Measurements from ENCODE around the gene C8B.

Gene C8B

DNA sequence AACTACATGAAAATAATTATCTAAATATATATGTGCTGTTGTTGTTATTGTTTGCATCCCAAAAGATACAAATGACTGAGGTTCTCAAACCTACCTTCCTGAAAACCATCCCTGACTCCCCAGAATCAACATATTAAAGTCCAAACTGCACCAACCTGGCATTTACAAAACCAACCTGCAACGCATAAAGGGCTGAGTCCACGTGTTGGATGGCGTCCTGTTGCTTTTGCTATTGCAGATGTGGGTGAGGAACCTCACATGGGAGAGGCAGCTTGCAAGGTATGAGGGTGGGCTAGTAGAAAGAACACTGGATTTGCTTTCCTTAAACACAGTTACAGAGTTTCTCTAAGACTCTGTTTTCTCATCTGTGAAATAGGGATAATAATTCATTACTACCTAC is 1.5 kb upstream of the C8B start:
- no peak overlapping the region for H3K4me3 ChIP-seq
- H3K27ac ChIP-seq: no peak overlapping the region
- no peak overlapping the region for H3K9ac ChIP-seq (ENCODE audit: insufficient read length)
- H3K9me3 ChIP-seq (ENCODE audit: low read depth, low read length): no peaks in the 10 kb centered on the region
- no peaks in the 10 kb centered on the region for H3K36me3 ChIP-seq (ENCODE audit: insufficient read depth, low read length)
- no peak for TF ChIP-seq EZH2 (IDR thresholded peaks at IDR 0.05)
- TF ChIP-seq FOXP2 (optimal IDR thresholded peaks at IDR 0.05; ENCODE audit: control extremely low read depth, extremely low read length, insufficient read depth): no peak
- no peak for TF ChIP-seq POLR2AphosphoS5 (IDR thresholded peaks at IDR 0.05; ENCODE audit: borderline replicate concordance, low read depth, low read length)
- no peak for DNase-seq (ENCODE audit: low read depth, low spot score)

DNA sequence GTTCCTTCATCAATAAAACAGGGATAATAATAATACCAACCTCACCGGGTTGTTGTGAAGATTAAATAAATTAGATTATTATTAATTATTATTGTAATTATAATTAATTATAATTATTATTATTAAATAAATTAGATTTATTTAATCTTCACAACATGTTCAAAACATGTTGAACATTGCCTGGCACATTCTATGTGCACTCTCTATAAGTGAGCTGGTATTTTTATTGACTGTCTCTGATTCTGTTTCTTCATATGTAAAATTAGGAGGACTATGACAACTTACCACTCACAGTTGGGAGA is 834 bp upstream of the C8B start:
- no peak overlapping the region for H3K27ac ChIP-seq

DNA sequence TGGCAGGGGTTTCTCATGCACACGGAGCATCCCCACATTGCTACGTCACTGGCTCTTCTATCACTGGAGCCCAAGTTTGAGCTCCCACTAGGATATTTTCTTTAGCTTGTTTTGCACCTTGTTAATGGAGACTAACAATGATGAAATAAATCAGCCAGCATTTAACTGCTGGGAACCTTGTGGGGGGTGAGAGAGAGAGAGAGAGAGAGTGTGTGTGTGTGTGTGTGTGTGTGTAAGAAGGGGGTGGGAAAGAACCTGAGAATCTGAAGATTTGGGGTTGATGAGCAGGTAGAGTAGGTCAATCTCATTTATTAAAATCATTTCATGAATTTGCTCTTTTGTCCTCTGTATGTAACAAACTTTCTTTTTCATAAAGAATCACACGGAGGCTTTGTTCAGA is 624 bp downstream of the C8B start:
- no peak overlapping the region for H3K4me3 ChIP-seq
- H3K9ac ChIP-seq (ENCODE audit: insufficient read length): no peak overlapping the region
- no peak for DNase-seq (ENCODE audit: low read depth, low spot score)
- no peaks in the 10 kb centered on the region for H3K9me3 ChIP-seq (ENCODE audit: low read depth, low read length)
- H3K36me3 ChIP-seq (ENCODE audit: insufficient read depth, low read length): no peaks in the 10 kb centered on the region
- no peak overlapping the region for H3K27ac ChIP-seq
- TF ChIP-seq FOXP2 (optimal IDR thresholded peaks at IDR 0.05; ENCODE audit: control extremely low read depth, extremely low read length, insufficient read depth) (no peak), EZH2 (IDR thresholded peaks at IDR 0.05) (no peak), POLR2AphosphoS5 (IDR thresholded peaks at IDR 0.05; ENCODE audit: borderline replicate concordance, low read depth, low read length) (no peak)

More for the DNA sequence above, 834 bp upstream of the C8B start:
- Histone ChIP-seq H3K36me3 (ENCODE audit: insufficient read depth, low read length) (no peaks in the 10 kb centered on the region), H3K9ac (ENCODE audit: insufficient read length) (no peak overlapping the region), H3K9me3 (ENCODE audit: low read depth, low read length) (no peaks in the 10 kb centered on the region), H3K4me3 (no peak overlapping the region)
- DNase-seq (ENCODE audit: low read depth, low spot score): no peak
- TF ChIP-seq EZH2 (IDR thresholded peaks at IDR 0.05) (no peak), POLR2AphosphoS5 (IDR thresholded peaks at IDR 0.05; ENCODE audit: borderline replicate concordance, low read depth, low read length) (no peak), FOXP2 (optimal IDR thresholded peaks at IDR 0.05; ENCODE audit: control extremely low read depth, extremely low read length, insufficient read depth) (no peak)

DNA sequence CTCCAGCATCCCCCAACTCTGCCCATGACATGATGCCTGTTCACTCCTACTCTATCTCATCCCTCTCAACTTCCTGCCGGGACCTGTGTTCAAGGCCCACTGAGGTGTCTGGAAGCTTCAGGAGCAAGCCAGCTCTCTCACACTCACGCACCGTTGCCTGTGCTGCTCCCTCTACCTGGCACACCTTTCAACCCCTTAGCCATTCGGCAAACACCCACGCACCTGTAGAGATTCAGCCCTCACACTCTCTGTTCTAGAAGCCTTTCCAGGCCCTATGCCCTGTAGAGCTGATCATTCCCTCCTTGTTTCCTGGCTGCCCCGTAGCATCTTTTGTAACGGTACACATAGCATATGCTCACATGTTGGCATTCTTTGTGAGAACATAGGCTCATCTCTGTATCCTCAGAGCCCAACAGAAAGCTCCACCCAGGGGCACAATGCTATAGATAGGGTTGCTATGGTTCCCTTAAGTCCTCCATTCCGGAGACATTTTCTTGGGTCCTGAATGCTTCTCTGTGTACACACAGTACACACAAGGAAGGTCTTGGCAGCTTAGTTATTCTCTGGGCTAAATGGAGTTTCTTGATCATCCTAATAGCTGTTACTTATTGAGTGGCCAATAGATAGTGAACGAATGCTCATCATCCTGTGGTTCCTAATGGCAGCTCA is 1.3 kb downstream of the C8B start:
- TF ChIP-seq POLR2AphosphoS5 (IDR thresholded peaks at IDR 0.05; ENCODE audit: borderline replicate concordance, low read depth, low read length) (no peak), FOXP2 (optimal IDR thresholded peaks at IDR 0.05; ENCODE audit: control extremely low read depth, extremely low read length, insufficient read depth) (no peak), EZH2 (IDR thresholded peaks at IDR 0.05) (no peak)
- DNase-seq (ENCODE audit: low read depth, low spot score): no peak
- no peak overlapping the region for H3K27ac ChIP-seq
- no peaks in the 10 kb centered on the region for H3K9me3 ChIP-seq (ENCODE audit: low read depth, low read length)
- H3K36me3 ChIP-seq (ENCODE audit: insufficient read depth, low read length): no peaks in the 10 kb centered on the region
- H3K4me3 ChIP-seq: no peak overlapping the region
- no peak overlapping the region for H3K9ac ChIP-seq (ENCODE audit: insufficient read length)

DNA sequence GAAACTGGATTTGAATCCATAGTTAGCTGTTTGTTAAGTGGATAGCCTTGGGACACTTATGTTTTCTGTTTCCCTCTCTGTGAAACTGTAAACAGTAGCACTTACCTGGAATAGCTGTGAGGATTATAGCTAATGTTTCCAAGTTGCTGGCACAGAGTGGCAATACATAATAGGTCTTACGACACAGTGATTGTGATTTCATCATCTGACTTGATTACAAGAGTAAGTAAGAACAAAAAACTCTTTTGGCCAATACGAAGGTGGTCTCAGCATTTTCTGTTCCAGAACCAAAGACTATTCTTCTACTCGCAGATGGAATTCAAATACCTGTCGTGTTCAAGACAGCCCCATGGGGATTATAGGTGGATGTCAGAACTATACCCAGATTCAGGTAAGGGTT is 2.1 kb downstream of the C8B start:
- H3K4me3 ChIP-seq: no peak overlapping the region
- no peak for DNase-seq (ENCODE audit: low read depth, low spot score)
- H3K9me3 ChIP-seq (ENCODE audit: low read depth, low read length): no peaks in the 10 kb centered on the region
- no peak overlapping the region for H3K9ac ChIP-seq (ENCODE audit: insufficient read length)
- H3K27ac ChIP-seq: no peak overlapping the region
- no peaks in the 10 kb centered on the region for H3K36me3 ChIP-seq (ENCODE audit: insufficient read depth, low read length)
- TF ChIP-seq EZH2 (IDR thresholded peaks at IDR 0.05) (no peak), POLR2AphosphoS5 (IDR thresholded peaks at IDR 0.05; ENCODE audit: borderline replicate concordance, low read depth, low read length) (no peak), FOXP2 (optimal IDR thresholded peaks at IDR 0.05; ENCODE audit: control extremely low read depth, extremely low read length, insufficient read depth) (no peak)

DNA sequence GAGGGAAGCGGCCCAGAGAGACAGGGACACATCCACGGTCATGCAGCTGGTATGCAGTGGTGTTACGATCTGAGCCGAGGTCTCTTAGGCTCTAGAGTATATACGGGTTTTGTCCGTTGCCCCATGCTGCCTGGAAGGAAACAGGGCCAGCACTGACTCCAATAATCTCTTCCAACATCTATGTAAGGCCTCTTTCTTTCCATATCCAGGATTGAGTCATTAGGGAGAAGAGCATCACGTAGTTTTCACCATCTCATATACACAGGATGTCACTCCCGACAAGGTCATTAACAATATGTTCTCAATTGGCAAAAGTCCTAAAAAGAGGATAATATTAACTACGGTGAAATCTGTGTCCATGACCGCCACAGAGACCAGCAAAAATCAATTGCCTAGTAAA is 4.4 kb downstream of the C8B start:
- H3K36me3 ChIP-seq (ENCODE audit: insufficient read depth, low read length): no peaks in the 10 kb centered on the region
- H3K9me3 ChIP-seq (ENCODE audit: low read depth, low read length): no peaks in the 10 kb centered on the region
- H3K4me3 ChIP-seq: no peak overlapping the region
- no peak overlapping the region for H3K27ac ChIP-seq
- TF ChIP-seq EZH2 (IDR thresholded peaks at IDR 0.05) (no peak), FOXP2 (optimal IDR thresholded peaks at IDR 0.05; ENCODE audit: control extremely low read depth, extremely low read length, insufficient read depth) (no peak), POLR2AphosphoS5 (IDR thresholded peaks at IDR 0.05; ENCODE audit: borderline replicate concordance, low read depth, low read length) (no peak)
- DNase-seq (ENCODE audit: low read depth, low spot score): no peak
- no peak overlapping the region for H3K9ac ChIP-seq (ENCODE audit: insufficient read length)

DNA sequence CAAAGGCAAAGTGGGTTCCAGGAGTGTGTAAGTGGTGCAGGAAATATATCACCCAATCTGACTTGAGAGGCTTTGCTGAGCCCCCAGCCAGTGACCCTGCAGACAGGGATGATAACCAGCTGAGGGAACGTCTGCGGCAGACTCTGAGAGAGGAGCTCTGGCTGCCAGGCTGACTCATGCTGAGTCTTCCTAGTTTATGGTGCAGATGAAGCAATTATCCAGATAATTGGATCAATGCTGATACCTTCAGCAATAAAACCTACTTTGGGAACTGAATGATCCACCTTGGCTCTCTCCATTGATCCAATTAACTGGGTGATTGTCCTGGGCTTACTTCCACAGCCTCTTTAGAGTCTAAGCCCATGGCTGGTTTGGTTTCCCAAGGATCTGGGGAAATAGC is 7.3 kb downstream of the C8B start:
- Histone ChIP-seq H3K9me3 (ENCODE audit: low read depth, low read length) (no peaks in the 10 kb centered on the region), H3K4me3 (no peak overlapping the region), H3K36me3 (ENCODE audit: insufficient read depth, low read length) (no peaks in the 10 kb centered on the region), H3K9ac (ENCODE audit: insufficient read length) (no peak overlapping the region), H3K27ac (no peak overlapping the region)
- no peak for DNase-seq (ENCODE audit: low read depth, low spot score)
- no peak for TF ChIP-seq POLR2AphosphoS5 (IDR thresholded peaks at IDR 0.05; ENCODE audit: borderline replicate concordance, low read depth, low read length)
- no peak for TF ChIP-seq EZH2 (IDR thresholded peaks at IDR 0.05)
- TF ChIP-seq FOXP2 (optimal IDR thresholded peaks at IDR 0.05; ENCODE audit: control extremely low read depth, extremely low read length, insufficient read depth): no peak

DNA sequence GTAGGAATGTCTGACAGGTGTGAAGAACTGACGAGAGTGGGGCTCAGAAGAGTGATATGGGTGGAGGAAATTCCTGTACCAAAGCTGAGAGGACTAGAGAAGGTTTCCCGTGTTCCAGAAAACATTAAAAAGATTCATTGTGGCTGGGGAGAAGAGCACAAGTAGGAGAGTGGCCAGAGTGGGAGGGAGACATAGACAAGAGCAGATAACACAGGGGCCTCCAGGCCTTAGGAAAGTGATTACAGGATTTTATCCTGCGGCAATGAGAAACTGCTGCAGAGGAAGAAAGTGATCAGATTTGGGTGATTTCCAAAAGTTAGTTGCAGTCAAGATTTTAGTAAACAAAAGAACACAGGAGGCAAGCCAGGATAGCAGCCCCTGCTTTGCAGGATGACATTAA is 7.9 kb downstream of the C8B start:
- H3K9ac ChIP-seq (ENCODE audit: insufficient read length): no peak overlapping the region
- H3K9me3 ChIP-seq (ENCODE audit: low read depth, low read length): no peaks in the 10 kb centered on the region
- no peaks in the 10 kb centered on the region for H3K36me3 ChIP-seq (ENCODE audit: insufficient read depth, low read length)
- H3K4me3 ChIP-seq: no peak overlapping the region
- DNase-seq (ENCODE audit: low read depth, low spot score): no peak
- H3K27ac ChIP-seq: no peak overlapping the region
- TF ChIP-seq FOXP2 (optimal IDR thresholded peaks at IDR 0.05; ENCODE audit: control extremely low read depth, extremely low read length, insufficient read depth) (no peak), EZH2 (IDR thresholded peaks at IDR 0.05) (no peak), POLR2AphosphoS5 (IDR thresholded peaks at IDR 0.05; ENCODE audit: borderline replicate concordance, low read depth, low read length) (no peak)

DNA sequence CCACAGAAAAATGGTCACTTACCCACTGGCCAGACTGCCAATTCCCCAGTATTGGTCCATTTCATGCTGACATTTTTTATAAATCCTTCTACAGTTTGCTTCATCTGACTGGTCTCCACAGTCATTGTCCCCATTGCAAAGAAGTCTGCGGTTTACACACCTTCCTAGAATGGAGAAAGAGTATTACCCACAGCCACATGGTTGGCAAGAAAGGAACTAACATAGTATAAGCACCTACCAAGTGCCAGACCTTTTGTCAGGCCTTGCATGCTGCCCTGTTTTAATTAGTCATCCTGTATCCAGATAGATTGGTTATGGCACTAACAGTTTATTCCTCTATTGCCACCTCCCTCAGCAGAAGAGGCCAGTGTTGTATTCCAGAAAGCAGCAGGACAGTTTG is 11.2 kb downstream of the C8B start:
- no peaks in the 10 kb centered on the region for H3K9me3 ChIP-seq (ENCODE audit: low read depth, low read length)
- H3K36me3 ChIP-seq (ENCODE audit: insufficient read depth, low read length): no peaks in the 10 kb centered on the region
- DNase-seq (ENCODE audit: low read depth, low spot score): no peak
- no peak overlapping the region for H3K9ac ChIP-seq (ENCODE audit: insufficient read length)
- no peak overlapping the region for H3K4me3 ChIP-seq
- no peak overlapping the region for H3K27ac ChIP-seq
- TF ChIP-seq FOXP2 (optimal IDR thresholded peaks at IDR 0.05; ENCODE audit: control extremely low read depth, extremely low read length, insufficient read depth) (no peak), EZH2 (IDR thresholded peaks at IDR 0.05) (no peak), POLR2AphosphoS5 (IDR thresholded peaks at IDR 0.05; ENCODE audit: borderline replicate concordance, low read depth, low read length) (no peak)

Measured in SK-N-MC (cell line).